GM19025 (cell line): ENCODE data around the gene PCDHGA6.
"Not testable (repeated sequence)": the region's sequence is repeated elsewhere in the genome, so short reads cannot be mapped to it uniquely, and the experiment has no call there.

Experiments
- ATAC-seq: cut with Tn5 transposase; IDR thresholded peaks from one replicate; pipeline ENCODE4 v1.9.1; 2021; ENCODE audit warnings: mild to moderate bottlenecking, low read depth, moderate library complexity; ENCODE audit not compliant: unreplicated experiment

PCDHGA6 gene

GRCh38 chr5:141359790-141360426 is 13.8 kb upstream of the PCDHGA6 start, which contains the start of gene PCDHGB2:
Gene PCDHGB2, plus strand, starts transcription at chr5:141359994. Its CDS starts 142 bp downstream, at chr5:141360136.
- ATAC-seq: no peak

GRCh38 chr5:141360685-141361084 is 13.0 kb upstream of the PCDHGA6 start:
- no peak for ATAC-seq

GRCh38 chr5:141362719-141363118 is 11.0 kb upstream of the PCDHGA6 start:
- no peak for ATAC-seq

GRCh38 chr5:141363952-141364660 is 9.6 kb upstream of the PCDHGA6 start, which contains the start of gene PCDHGA5:
Gene PCDHGA5, plus strand, starts transcription at chr5:141364162. Its CDS starts 169 bp downstream, at chr5:141364331.
- no peak for ATAC-seq

GRCh38 chr5:141366016-141366896 is 7.4 kb upstream of the PCDHGA6 start:
- no peak for ATAC-seq

- ATAC-seq: no peak
These were observed 3.5 kb upstream of the PCDHGA6 start, which contains the start of gene PCDHGB3 for GRCh38 chr5:141369994-141370848. Gene PCDHGB3, plus strand, starts transcription at chr5:141370242. Its CDS starts 153 bp downstream, at chr5:141370395.

- no peak for ATAC-seq
These were observed 1.9 kb upstream of the PCDHGA6 start for GRCh38 chr5:141371572-141372475.

GRCh38 chr5:141374627-141375026 is 936 bp downstream of the PCDHGA6 start:
- no peak for ATAC-seq

GRCh38 chr5:141375444-141376155 is 1.9 kb downstream of the PCDHGA6 start:
- not testable (repeated sequence) for ATAC-seq

- no peak for ATAC-seq
These were observed 9.0 kb downstream of the PCDHGA6 start, which contains the start of gene PCDHGA7 for GRCh38 chr5:141382469-141383294. Gene PCDHGA7, plus strand, starts transcription at chr5:141382742. Its CDS starts 158 bp downstream, at chr5:141382900.

GRCh38 chr5:141383345-141383744 is 9.7 kb downstream of the PCDHGA6 start:
- ATAC-seq: no peak

- ATAC-seq: no peak
These were observed 11.0 kb downstream of the PCDHGA6 start for GRCh38 chr5:141384471-141385267.

- ATAC-seq: not testable (repeated sequence)
These were observed 14.0 kb downstream of the PCDHGA6 start, which contains the start of gene PCDHGB4 for GRCh38 chr5:141387557-141388311. Gene PCDHGB4, plus strand, starts transcription at chr5:141387698. Its CDS starts 187 bp downstream, at chr5:141387885.

- no peak for ATAC-seq
These were observed 15.0 kb downstream of the PCDHGA6 start for GRCh38 chr5:141388661-141389060.

- ATAC-seq: no peak
These were observed 15.7 kb downstream of the PCDHGA6 start for GRCh38 chr5:141389153-141390042.
